Ascending aorta (tissue), 2 donors: ENCODE results near the gene WNT6. TPM values are rescaled to one million over a fixed set of nuclear protein-coding genes. Genes with fewer than 3 reads are reported as not detected.

ENCODE experiments used
- DNase-seq, 2 donors: peaks; one replicate each; pipeline ENCODE4 v3.0.0-alpha.2; 2019; ENCODE audit warnings: low spot score in 2 of 2
- H3K27ac ChIP-seq, 2 donors: fragments of 200-600 bp; sonication (generic); one replicate each; pipeline ENCODE4 v1.5.1; 2016 to 2017; ENCODE audit warnings: mild to moderate bottlenecking in 1 of 2
- H3K27me3 ChIP-seq: fragments of 200-600 bp; sonication (generic); one replicate; pipeline ENCODE4 v1.5.1; 2017
- H3K36me3 ChIP-seq, 2 donors: fragments of 200-600 bp; sonication (generic); one replicate each; pipeline ENCODE4 v1.5.1; 2016
- H3K4me1 ChIP-seq, 2 donors: fragments of 200-600 bp; sonication (generic); one replicate each; pipeline ENCODE4 v1.5.1; 2016 to 2017; ENCODE audit warnings: mild to moderate bottlenecking in 1 of 2
- H3K4me3 ChIP-seq, 2 donors: fragments of 200-600 bp; sonication (generic); one replicate each; pipeline ENCODE4 v1.5.1; 2016 to 2017; ENCODE audit warnings: mild to moderate bottlenecking in 1 of 2
- H3K9me3 ChIP-seq, 2 donors: fragments of 200-600 bp; sonication (generic); one replicate each; pipeline ENCODE4 v1.5.1; 2016
- CTCF ChIP-seq, 3 experiments: fragments of 200-600 bp in 2 of 3; fragments of 450-650 bp in 1 of 3; sonication (generic) in 2 of 3; IDR thresholded peaks; one replicate each; pipeline ENCODE4 v1.5.1; 2016 to 2019; ENCODE audit warnings: antibody characterized with exemption in 3 of 3, mild to moderate bottlenecking in 1 of 3, moderate library complexity in 1 of 3
- intact Hi-C: fragments of 100-400 bp; cut with DNase I; formaldehyde crosslinking; loops from one replicate; pipeline ENCODE4 v1.15.1; 2023
- total RNA-seq: library from RNA; depleted of rRNA; stranded (reverse); fragments of >200 nt; gene quantifications from one replicate; pipeline ENCODE4 v1.1.0, GENCODE V29; 2016

WNT6 gene
- total RNA-seq, 1 donor from 2014 or later, result 1.2 TPM

DNA sequence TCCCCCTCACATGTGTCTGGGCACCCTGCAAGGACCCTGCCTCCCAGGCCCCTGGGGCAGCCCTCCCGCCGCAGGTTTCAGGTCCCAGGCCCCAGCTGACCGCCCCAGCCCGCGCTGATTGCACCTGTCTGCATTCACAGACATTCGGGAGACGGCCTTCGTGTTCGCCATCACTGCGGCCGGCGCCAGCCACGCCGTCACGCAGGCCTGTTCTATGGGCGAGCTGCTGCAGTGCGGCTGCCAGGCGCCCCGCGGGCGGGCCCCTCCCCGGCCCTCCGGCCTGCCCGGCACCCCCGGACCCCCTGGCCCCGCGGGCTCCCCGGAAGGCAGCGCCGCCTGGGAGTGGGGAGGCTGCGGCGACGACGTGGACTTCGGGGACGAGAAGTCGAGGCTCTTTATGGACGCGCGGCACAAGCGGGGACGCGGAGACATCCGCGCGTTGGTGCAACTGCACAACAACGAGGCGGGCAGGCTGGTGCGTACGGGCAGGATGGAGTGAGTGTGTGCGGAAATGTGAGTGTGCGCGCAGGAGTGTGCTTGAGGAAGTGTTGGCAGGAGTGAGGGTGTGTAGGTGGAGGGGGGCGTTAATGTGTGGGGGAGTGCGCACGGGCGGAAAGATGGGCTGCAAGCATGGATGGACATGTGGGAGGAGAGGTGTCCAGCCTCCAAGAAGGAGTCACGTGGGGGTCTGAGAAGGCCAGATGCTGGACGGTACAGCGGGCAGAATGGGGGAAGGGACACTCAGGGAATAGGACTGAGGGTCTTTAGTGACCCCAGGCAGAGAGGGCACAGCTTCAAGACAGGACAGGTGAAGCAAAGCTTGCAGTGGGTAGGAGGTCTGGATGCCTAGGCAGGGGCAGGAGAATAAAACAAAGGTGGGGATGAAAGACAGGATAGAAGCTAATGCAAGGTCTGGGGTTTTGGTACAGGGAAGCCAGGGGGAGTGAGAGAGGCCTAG lies 12.0 kb downstream of the WNT6 start:
- intact Hi-C loops, result no loop called here
- peak overlapping the region; percentile 48 to 61 for H3K4me3 ChIP-seq

DNA sequence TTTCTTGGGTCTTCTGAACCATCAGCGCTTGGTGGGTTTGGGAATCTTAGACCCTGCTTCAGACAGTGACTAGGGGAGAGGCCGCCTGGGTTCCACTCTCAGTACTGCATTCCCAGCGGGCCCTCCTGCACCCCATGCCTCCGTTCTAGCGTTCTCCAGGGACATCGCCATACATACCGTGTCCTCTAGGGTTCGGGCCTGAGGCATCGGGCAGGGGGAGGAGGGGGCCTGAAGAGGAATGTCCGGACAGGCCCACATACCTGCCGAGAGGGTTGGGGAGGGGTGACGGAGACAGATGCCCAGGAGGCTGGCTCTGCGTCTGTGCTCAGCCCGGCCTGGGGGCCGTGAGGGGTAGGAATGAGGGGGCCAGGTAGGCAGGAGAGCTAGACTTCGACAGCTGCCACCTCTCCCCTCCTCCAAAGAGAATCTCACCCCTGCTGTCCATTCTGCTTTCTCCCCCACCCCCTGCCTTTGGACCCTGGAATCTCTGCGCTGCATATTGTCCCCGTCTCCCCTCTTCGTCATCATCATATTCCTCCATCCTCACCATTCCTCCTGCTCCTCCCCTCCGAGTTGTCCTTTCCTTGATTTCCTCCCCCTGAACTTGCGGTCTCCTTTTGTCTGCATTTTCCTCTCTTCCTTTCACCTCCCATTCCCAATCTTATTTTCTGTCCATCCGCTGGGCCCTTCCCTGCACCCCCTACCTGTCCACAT lies 13.2 kb downstream of the WNT6 start:
- intact Hi-C loops, result no loop called here
- H3K9me3 ChIP-seq, result no peaks in the 10 kb centered on the region
- no peaks in the 10 kb centered on the region for H3K36me3 ChIP-seq
- H3K27me3 ChIP-seq, result peaks cover 7% of the 10 kb centered on the region
- H3K27ac ChIP-seq, result no peak overlapping the region
- DNase-seq, result no peak
- H3K4me3 ChIP-seq, result no peak overlapping the region
- no peak for TF ChIP-seq CTCF (IDR thresholded peaks at IDR 0.05)
- peaks cover 3 to 4% of the 10 kb centered on the region in 2 donors for H3K4me1 ChIP-seq

More for the DNA sequence above, 12.0 kb downstream of the WNT6 start:
- H3K36me3 ChIP-seq, result no peaks in the 10 kb centered on the region
- DNase-seq, result no peak
- no peak overlapping the region for H3K27ac ChIP-seq
- peaks cover 3 to 4% of the 10 kb centered on the region in 2 donors for H3K4me1 ChIP-seq
- peaks cover 7% of the 10 kb centered on the region for H3K27me3 ChIP-seq
- no peak for TF ChIP-seq CTCF (IDR thresholded peaks at IDR 0.05)
- H3K9me3 ChIP-seq, result no peaks in the 10 kb centered on the region

DNA sequence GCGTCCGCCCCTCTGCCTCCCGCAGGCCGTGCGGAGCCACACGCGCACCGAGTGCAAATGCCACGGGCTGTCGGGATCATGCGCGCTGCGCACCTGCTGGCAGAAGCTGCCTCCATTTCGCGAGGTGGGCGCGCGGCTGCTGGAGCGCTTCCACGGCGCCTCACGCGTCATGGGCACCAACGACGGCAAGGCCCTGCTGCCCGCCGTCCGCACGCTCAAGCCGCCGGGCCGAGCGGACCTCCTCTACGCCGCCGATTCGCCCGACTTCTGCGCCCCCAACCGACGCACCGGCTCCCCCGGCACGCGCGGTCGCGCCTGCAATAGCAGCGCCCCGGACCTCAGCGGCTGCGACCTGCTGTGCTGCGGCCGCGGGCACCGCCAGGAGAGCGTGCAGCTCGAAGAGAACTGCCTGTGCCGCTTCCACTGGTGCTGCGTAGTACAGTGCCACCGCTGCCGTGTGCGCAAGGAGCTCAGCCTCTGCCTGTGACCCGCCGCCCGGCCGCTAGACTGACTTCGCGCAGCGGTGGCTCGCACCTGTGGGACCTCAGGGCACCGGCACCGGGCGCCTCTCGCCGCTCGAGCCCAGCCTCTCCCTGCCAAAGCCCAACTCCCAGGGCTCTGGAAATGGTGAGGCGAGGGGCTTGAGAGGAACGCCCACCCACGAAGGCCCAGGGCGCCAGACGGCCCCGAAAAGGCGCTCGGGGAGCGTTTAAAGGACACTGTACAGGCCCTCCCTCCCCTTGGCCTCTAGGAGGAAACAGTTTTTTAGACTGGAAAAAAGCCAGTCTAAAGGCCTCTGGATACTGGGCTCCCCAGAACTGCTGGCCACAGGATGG lies 14.0 kb downstream of the WNT6 start:
- Histone ChIP-seq H3K27ac (no peak overlapping the region), H3K9me3 (no peaks in the 10 kb centered on the region), H3K4me1 (peaks cover 3 to 4% of the 10 kb centered on the region in 2 donors), H3K36me3 (no peaks in the 10 kb centered on the region), H3K4me3 (no peak overlapping the region), H3K27me3 (peaks cover 7% of the 10 kb centered on the region)
- intact Hi-C loops, result no loop called here
- DNase-seq, result no peak
- no peak for TF ChIP-seq CTCF (IDR thresholded peaks at IDR 0.05)

- H3K27ac ChIP-seq, result no peak overlapping the region
- H3K36me3 ChIP-seq, result no peaks in the 10 kb centered on the region
- no peak for TF ChIP-seq CTCF (IDR thresholded peaks at IDR 0.05)
- H3K9me3 ChIP-seq, result no peaks in the 10 kb centered on the region
- intact Hi-C loops, result loop anchor here (1.0 kb wide), 1 partner anchor 23 kb away; no protein-coding TSS in a partner anchor
- peaks cover 25% of the 10 kb centered on the region for H3K27me3 ChIP-seq
- no peak for DNase-seq
- H3K4me3 ChIP-seq, result no peak overlapping the region
- peaks cover 4 to 14% of the 10 kb centered on the region in 2 donors for H3K4me1 ChIP-seq
Measured at GRCh38 chr2:218875692-218876246, 16.2 kb downstream of the WNT6 start.
